Left colon (tissue), 2 donors: ENCODE measurements around the gene FHL1. TPM values are rescaled to one million over a fixed set of nuclear protein-coding genes. Genes with fewer than 3 reads are reported as not detected.

ENCODE experiments used
- ATAC-seq: fragments of 200-7000 bp; cut with Tn5 transposase; one replicate; pipeline ENCODE4 v1.9.1; 2020; ENCODE audit warnings: mild to moderate bottlenecking, moderate library complexity
- DNase-seq, 2 donors: peaks; one replicate each; pipeline ENCODE4 v3.0.0-alpha.2; 2020
- intact Hi-C, 2 donors: fragments of 100-400 bp; cut with DNase I in 1 of 2; cut with micrococcal nuclease in 1 of 2; formaldehyde crosslinking; loops; one replicate each; pipeline versions ENCODE4 v1.11.2 to v1.14.0; 2022; cut with DNase I, micrococcal nuclease
- total RNA-seq, 2 donors: library from RNA; stranded (reverse); fragmentation: NEBNext Ultra II Directional; extraction: Animal tissue kit (Norgen Biotek cat#: 25700); gene quantifications; one replicate each; pipeline ENCODE4 v1.2.1, GENCODE V29; 2021
- donor health status: DM: no; HTN: no; CAD: no.
- donor health status: DM: yes; HTN: yes; CAD: no.

The FHL1 gene
- total RNA-seq, 2 donors from 2014 or later: 24.8 to 175 TPM

DNA sequence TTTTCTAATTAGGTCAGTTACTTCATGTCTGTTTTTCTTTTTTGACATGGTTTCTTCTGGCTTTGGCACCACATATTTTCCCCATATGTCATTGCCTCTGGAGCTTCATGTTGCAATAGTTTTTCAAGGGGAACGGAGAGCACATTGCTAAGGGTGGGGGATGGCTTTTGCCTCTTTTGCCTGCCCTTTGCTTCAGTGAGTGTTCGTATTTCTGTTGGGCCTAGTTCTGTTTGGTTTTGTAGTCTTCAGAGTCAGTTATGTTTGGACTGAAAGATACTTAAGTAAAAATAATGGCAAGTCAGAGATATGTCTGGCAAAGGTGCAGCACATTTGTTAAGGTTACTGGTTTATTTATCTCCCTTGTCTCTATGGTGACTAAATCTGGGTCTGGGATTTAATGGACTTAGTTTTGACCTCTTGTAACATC lies 29.1 kb downstream of the FHL1 start:
- no peak for ATAC-seq

DNA sequence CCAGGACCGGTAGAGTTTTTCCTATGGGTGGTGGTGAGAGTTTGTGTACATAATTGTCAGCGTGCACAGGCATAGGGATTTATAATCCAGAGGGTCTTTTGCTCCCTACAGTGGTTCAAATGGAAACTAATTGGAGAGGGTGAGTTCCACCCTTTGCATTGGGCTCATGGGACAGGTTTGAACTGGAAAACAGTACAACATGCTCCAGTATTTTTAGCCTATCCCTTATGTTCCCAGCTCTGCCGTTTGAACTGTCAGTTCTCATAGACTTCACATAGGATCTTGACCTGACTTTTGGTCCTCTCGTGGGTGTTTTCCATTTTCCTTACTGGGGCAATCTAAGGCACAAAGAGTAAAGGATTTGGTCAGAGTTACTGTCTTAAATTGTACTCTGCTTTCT lies 31.8 kb downstream of the FHL1 start:
- DNase-seq: no peak
- no peak for ATAC-seq
- intact Hi-C loops: no loop called here

More for the DNA sequence above, 29.1 kb downstream of the FHL1 start:
- DNase-seq: no peak
- intact Hi-C loops: no loop called here

DNA sequence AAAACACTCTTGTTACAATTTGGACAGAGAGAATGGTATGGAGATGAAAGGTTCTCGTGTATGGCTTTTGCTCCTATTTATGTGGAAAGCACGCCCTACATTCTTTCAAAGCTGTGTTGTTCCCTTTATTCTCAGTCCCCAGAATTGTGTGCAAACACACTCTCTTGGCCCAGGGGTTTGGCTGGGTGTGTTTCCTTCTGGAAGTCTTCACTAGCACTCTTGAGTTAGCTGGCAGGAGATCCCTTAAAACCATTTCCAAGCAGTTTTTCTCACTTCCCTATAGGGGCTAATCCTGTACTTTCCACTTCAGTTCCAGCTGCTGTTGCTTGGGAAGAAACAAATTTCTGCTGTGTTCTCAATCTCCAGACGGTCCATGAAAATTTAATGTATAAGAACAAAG lies 35.1 kb downstream of the FHL1 start:
- no peak for DNase-seq
- intact Hi-C loops: no loop called here
- ATAC-seq: peak; percentile 34

DNA sequence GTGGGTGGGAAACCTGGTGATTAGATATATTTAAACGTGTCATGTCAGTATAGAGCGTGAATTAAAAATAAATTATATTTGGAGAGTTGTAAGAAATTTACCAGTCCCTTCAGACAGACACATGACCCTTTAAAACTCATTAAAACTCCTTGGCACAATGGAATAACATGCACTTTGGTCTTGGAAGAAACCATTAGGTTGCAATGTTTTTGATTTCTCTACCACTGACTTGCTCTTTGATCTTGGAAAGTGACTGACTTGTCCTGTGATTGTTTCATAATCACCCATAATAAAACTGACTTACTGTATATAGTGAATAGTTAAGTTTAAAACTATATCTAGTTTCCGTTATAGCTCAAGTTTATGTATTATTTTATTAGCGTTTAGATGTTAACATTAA lies 35.8 kb downstream of the FHL1 start:
- ATAC-seq (peak; percentile 91), DNase-seq (no peak)
- intact Hi-C loops: no loop called here

DNA sequence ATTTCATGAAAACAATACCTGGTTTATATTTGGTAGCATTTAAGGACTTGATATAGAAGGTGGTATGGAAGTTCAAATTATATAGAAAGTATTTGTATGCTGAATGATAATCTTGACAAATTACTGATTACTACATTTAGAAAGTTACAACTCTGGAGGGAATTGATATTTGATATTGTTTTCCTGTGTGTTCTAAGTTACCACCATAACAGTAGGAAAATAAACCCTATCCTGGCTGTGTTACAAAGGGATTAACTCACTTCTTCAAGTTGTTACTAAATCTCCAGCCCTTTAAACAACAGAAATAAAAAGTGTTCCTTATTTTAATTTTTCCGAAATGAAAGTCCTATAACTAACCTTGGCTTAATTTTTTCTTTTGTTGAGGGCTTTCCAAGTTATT lies 36.6 kb downstream of the FHL1 start:
- no peak for DNase-seq
- no peak for ATAC-seq
- intact Hi-C loops: no loop called here

DNA sequence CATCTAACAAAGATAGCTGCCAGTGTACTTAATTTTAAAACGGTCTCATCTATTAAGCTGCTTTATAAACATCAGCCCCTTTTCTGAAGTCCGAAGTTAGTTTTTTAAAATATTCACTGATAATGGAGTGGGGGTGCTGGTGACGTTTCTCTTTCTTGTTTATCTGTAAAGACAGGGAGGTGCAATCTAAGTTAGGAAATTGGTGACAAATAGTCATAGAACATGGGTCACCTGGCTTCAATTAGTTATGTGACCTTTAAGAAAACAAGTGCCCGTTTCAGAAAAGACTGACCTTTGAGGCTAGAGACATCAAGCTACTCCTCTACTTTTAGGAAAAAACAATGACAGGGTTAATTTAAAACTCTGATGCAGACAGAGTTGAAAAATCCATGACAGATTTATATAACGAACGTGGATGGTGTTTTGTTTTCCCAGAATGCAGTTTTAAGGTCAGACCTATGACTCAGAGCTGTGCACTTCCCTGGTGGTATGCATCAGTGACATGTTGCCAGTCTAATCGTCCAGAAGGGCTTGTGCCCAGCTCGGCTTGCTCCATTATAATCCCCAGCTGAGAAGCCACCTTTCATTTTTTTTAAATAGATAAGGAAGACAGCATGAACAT lies 38.2 kb downstream of the FHL1 start:
- no peak for ATAC-seq
- intact Hi-C loops: no loop called here

DNA sequence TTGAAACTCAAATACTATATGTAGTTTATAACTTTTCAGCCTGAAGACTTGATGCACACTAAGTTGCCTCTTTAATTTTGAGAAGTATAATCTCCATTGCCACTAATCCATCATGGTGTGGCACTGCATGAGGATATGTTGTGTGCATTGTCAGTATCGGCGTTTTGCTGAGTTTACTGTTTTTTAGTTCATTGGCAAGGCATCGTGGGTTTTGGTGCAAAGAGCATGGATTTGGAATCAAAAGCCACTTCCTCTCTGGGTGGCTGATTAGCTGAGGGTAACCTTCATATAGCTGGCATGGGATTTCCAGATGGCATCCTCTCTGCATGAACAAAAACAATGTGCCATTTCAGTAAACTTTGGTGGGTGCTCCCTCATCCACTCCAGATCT lies 38.7 kb downstream of the FHL1 start:
- ATAC-seq (no peak), DNase-seq (no peak)
- intact Hi-C loops: no loop called here

More for the DNA sequence above, 38.2 kb downstream of the FHL1 start:
- no peak for DNase-seq

DNA sequence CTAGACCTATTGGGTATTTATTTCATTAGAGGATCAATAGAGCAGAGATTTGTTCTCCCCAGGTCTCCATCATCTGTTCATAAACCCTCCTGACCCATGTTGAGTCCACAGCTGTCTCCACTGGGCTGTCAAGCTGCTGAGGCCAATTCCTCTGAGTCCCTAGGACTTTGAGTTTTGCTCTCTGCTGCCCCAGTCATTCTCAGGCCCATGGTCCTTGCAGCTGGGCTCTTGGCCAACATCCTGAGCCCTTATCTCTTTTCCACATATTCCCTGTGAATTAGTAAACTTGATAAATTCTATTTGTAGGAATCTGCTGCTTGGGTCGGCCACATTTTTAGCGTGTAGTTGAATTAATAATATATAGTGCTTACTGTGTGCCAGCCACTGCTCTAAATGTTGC lies 41.9 kb downstream of the FHL1 start:
- DNase-seq (no peak), ATAC-seq (peak; percentile 33)

DNA sequence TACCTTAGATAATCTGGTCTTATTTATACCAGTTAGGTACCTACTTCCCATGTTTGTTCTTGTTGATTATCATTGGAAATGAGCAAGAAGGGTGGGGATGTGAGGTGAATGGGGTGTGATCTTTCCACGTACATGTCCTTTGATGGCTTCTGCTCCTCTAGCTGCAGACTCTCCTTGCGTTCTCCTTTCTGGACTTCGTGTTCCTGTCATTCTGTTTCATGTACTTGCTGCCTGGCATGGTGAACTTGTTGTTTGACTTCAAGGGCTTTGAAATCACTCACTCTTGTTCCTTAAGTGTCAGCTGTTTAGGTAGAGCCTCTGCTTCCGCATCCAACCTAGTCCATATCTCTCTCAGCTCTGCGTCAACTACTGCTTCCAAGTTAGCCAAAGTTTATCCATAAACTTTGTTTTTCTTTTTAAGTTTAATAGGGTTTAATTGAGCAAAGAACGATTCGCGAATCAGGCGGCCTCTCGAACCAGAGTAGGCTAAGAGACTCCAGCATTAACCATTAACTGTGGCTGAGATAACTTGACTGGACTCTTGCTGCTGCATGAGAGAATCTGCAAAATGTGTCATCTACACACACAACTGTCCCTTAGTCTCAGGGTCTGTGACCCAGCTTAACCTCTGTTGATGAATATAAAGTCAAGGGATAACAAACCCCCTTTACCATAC lies 42.8 kb downstream of the FHL1 start:
- intact Hi-C loops: no loop called here
- no peak for DNase-seq
- ATAC-seq: no peak

More for the DNA sequence above, 41.9 kb downstream of the FHL1 start:
- intact Hi-C loops: no loop called here

DNA sequence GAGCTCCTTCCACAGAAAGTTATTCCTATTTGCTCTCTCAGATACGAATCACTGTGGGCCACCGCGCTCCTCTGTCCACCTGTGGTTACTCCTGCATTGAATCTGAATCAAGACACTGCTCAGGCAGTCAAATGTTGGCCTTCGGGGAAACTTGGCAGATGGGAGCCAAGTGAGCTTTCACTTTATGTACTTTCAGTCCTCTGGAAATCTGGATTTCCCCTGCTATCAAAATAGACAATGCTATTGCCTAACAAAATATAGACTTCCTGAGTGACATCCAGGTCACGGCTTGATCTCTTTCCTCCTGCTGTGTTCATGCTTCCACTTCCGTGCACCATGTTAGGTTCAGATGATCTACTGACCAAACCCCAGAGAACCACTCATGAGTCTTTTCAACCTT lies 43.8 kb downstream of the FHL1 start:
- ATAC-seq: no peak
- intact Hi-C loops: no loop called here
- DNase-seq: no peak

DNA sequence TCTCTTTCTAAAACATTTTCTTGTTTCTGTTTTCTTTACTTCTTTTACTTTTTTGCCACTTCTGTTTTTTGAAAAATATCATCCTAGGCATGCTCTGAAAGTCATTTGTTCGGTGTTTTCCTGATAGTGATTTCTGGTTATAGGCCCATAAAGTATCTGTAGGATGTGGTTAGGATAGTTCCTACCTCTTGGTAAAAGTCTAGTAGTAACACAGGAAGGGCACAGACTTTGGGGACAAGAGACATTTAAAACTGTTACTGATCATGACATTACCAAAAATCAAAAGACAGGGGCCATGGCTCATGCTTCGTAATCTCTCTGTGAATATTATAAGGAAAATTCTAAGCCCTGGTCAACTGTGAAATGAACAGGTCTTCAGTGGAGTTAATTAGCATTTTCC lies 44.8 kb downstream of the FHL1 start:
- DNase-seq (no peak), ATAC-seq (no peak)
- intact Hi-C loops: no loop called here

DNA sequence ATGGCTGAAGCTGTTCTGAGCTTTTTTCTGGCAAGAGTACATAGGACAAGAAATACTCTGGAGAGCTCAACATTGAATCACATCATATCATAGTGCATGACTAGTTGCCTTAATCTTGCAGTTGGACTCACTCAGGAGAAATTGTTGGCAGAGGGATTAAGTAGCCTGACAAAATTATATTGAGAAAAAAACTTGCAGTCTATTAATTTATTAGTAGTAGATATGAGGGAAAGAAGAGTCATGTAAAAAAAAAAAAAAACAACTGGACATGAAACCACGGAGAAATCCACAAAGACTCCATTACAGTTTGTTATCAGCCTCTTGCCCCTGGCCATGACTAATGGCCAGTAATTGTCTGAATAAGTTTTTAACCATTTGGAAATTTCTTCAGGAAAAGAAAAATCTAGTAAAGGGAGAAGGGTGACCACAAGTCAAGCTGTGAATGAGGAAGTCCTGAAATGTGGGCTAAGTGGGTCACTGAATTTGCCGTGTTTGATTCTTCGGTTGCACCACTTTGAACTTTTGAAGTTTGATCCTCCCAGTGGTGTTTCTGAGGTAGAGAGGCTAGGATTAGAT lies 45.6 kb downstream of the FHL1 start:
- ATAC-seq: no peak
- DNase-seq: no peak
- intact Hi-C loops: no loop called here

DNA sequence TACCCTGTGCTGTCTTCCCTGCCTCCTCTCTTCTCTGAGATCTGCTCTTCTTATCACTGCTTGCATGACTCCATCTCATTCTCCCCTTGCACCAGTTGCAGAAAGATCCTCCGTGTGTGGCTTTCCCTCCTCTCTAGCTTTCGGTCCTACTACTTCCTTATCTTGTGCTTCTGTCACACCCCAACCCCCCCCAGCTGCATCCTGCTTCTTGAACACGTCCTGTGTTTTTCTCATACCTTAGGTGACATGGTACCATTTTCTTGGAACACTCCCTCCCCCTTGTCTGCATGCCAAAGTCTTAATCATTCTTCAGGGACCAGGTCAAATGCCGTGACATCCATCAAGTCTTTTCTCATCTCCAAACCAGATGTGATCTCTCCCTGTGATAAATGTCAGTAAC lies 46.4 kb downstream of the FHL1 start:
- no peak for DNase-seq
- intact Hi-C loops: no loop called here
- no peak for ATAC-seq

DNA sequence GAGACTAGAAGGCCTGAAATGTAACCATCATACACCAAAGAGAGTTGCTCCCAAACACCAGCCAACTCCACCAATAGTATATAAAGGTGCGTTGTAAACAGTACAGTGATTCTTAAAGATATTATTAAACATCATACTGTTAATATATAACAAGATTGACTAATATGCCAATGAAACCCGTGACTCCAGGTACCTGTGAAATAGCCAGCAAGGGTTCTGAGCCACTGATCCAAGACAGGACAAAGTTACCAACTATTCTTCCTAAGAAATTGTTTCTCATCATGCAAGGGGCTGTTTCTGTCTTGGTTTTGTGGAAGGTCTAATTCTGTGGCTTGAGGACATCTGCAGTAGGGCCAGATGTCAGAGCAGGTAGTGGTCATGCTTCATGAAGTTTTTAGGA lies 47.2 kb downstream of the FHL1 start:
- ATAC-seq: no peak
- intact Hi-C loops: no loop called here

DNA sequence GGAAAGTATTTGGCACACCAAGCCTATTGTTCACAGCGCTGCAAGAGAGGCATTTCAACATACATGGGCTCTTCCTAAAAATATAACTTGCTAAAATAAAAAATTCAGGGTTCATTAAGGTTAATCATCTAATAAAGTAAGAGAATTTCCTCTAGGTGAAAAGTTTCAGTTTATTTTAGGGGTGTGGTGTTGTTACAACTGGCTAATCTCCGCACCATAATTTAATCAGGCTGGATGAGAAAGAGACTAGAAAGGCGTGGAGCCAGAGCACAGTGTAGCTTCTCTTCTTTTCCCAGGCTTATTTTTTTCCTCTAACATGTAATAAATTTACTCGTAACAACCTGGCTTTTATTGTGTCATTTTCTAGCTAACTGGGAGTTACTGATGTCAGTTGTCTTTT lies 47.9 kb downstream of the FHL1 start:
- intact Hi-C loops: no loop called here
- no peak for DNase-seq

More for the DNA sequence above, 47.2 kb downstream of the FHL1 start:
- no peak for DNase-seq

DNA sequence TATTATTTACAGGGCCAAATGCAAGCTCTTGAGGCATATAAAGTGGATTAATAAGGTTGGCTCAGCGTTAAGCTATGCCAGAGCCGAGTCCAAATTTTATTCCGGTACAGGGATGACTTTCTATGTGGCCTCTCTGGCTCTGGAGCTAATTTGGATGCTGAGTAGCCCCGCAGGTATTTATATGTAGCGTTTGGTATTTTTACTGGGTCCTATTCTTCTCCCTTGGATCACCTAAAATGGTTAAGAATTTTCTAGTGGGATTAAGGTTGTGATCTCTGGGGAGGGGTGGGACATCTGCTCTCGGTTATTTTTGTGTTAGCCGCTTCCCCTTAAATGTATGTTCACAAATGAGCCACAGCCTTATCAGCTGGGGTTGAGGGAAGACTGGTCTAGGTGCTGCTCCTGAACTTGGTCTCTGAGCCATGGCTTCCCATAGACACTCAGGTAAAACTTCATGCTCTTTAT lies 49.4 kb downstream of the FHL1 start:
- no peak for ATAC-seq
- intact Hi-C loops: no loop called here

More for the DNA sequence above, 47.9 kb downstream of the FHL1 start:
- ATAC-seq: peak; percentile 94

DNA sequence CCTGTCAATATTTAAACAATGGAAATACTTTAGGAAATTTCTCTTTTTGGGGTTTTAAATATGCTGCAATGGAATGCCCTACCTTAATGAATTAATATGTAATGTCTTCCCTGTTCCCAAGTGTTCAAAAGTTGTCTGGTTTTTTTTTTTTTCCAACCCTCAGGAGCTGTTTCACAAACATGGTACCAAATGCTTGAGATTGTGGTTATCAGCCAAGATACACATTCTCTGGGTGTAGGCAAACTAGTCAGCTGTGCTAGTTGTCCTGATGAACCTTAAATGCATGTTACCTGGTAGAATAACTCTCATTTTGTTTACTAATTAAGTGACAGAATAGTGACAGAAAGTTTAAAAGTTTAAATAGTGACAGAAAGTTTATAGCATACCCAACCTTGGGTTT lies 50.7 kb downstream of the FHL1 start:
- no peak for ATAC-seq
- intact Hi-C loops: no loop called here

More for the DNA sequence above, 49.4 kb downstream of the FHL1 start:
- DNase-seq: no peak

DNA sequence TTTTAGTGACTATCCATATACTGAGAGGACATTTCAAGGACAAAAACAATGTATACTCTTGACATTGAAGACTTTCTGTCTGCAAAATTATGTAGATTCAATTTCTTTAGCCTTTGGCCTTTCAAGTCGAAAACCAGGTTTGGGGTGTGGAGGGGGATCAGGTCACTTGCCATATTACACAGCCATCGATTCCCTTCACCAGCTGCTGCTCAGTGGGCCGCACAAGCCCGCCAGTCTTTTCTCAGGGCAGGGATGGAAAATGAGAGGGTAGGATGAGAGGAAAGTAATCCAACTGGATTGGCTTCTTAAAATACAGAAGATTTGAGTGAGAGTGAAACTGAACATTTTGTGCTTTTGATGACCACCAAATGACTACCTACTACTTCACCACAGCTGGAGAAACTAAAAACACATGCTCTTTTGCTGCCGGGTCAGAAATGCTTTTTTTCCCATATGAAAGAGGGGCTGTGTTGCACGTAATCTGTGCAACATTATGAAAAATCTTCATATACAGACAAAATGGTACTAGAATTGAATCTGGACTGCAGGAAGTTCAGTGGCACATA lies 51.4 kb downstream of the FHL1 start:
- no peak for DNase-seq
- intact Hi-C loops: no loop called here
- ATAC-seq: no peak

More for the DNA sequence above, 50.7 kb downstream of the FHL1 start:
- no peak for DNase-seq

DNA sequence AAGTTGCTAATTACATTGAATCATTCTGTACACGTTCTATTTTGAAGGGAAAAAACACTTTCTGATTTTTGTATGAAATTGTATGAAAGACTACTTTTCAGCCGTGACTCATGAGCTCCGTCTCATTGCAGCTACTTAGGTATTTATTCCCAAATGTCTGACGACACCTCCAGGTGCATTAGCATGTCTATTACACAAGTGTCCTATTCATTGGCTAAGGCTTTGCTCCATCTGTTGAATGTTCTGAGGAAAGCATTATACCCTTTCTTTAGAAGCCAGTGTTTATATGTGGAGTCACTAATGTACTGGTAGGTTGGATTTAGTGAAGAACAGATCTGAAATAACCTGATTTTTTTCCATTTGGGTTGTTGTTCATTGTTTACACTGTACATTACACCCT lies 52.0 kb downstream of the FHL1 start:
- no peak for DNase-seq
- ATAC-seq: no peak
- intact Hi-C loops: no loop called here

DNA sequence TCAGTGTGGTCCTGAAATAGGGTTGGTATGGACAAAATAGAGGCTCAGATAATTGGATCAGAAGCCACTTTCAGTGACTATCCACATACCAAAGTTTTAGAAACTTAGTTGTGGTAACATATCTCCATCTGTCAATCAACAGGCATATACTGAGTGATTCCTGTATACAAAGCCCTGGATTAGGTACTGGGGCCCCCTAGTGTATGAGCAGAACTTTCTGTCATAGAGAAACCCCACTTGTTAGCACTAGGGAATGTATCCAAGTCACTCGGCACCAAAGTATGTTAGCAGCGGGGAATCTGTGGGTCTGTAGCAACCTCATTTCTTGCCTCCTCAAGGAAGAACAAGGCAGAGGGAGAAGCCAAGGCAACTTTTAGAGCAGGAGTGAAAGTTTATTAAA lies 53.1 kb downstream of the FHL1 start:
- intact Hi-C loops: no loop called here
- peak; percentile 67 for ATAC-seq

More for the DNA sequence above, 53.1 kb downstream of the FHL1 start:
- DNase-seq: no peak
